ENCODE results near the gene RPP14.

The RPP14 gene

GRCh38 chr3:58358808-58359207 lies 52.8 kb downstream of the RPP14 start:
- Histone ChIP-seq H3K27ac (replicated peaks) (no peak overlapping the region), H3K4me3 (replicated peaks; ENCODE audit: insufficient read depth, low read length) (no peak overlapping the region), H3K27me3 (ENCODE audit: insufficient read depth, poor library complexity, severe bottlenecking) (no peaks in the 10 kb centered on the region)
- TF ChIP-seq, protein P1, sequence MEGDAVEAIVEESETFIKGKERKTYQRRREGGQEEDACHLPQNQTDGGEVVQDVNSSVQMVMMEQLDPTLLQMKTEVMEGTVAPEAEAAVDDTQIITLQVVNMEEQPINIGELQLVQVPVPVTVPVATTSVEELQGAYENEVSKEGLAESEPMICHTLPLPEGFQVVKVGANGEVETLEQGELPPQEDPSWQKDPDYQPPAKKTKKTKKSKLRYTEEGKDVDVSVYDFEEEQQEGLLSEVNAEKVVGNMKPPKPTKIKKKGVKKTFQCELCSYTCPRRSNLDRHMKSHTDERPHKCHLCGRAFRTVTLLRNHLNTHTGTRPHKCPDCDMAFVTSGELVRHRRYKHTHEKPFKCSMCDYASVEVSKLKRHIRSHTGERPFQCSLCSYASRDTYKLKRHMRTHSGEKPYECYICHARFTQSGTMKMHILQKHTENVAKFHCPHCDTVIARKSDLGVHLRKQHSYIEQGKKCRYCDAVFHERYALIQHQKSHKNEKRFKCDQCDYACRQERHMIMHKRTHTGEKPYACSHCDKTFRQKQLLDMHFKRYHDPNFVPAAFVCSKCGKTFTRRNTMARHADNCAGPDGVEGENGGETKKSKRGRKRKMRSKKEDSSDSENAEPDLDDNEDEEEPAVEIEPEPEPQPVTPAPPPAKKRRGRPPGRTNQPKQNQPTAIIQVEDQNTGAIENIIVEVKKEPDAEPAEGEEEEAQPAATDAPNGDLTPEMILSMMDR (IDR thresholded peaks at IDR 0.05; ENCODE audit: insufficient read depth, low read length), result no peak
- TF ChIP-seq SPI1 (IDR thresholded peaks at IDR 0.05; ENCODE audit: borderline replicate concordance, low read depth) (no peak), POLR2AphosphoS5 (IDR thresholded peaks at IDR 0.05; ENCODE audit: low read depth) (no peak), GABPA (IDR thresholded peaks at IDR 0.05; ENCODE audit: low read depth) (no peak)
- TF ChIP-seq, protein P2, sequence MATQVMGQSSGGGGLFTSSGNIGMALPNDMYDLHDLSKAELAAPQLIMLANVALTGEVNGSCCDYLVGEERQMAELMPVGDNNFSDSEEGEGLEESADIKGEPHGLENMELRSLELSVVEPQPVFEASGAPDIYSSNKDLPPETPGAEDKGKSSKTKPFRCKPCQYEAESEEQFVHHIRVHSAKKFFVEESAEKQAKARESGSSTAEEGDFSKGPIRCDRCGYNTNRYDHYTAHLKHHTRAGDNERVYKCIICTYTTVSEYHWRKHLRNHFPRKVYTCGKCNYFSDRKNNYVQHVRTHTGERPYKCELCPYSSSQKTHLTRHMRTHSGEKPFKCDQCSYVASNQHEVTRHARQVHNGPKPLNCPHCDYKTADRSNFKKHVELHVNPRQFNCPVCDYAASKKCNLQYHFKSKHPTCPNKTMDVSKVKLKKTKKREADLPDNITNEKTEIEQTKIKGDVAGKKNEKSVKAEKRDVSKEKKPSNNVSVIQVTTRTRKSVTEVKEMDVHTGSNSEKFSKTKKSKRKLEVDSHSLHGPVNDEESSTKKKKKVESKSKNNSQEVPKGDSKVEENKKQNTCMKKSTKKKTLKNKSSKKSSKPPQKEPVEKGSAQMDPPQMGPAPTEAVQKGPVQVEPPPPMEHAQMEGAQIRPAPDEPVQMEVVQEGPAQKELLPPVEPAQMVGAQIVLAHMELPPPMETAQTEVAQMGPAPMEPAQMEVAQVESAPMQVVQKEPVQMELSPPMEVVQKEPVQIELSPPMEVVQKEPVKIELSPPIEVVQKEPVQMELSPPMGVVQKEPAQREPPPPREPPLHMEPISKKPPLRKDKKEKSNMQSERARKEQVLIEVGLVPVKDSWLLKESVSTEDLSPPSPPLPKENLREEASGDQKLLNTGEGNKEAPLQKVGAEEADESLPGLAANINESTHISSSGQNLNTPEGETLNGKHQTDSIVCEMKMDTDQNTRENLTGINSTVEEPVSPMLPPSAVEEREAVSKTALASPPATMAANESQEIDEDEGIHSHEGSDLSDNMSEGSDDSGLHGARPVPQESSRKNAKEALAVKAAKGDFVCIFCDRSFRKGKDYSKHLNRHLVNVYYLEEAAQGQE (IDR thresholded peaks at IDR 0.05; ENCODE audit: insufficient replicate concordance, low read depth), result no peak
- no peak for DNase-seq (ENCODE audit: low read depth in 1 of 2, low spot score in 1 of 2)

GRCh38 chr3:58359621-58360020 lies 53.6 kb downstream of the RPP14 start:
- no peak for DNase-seq (ENCODE audit: low read depth in 1 of 2, low spot score in 1 of 2)
- no peaks in the 10 kb centered on the region for H3K27me3 ChIP-seq (ENCODE audit: insufficient read depth, poor library complexity, severe bottlenecking)
- H3K4me3 ChIP-seq (replicated peaks; ENCODE audit: insufficient read depth, low read length), result no peak overlapping the region
- H3K27ac ChIP-seq (replicated peaks), result no peak overlapping the region
- TF ChIP-seq, protein P2 (IDR thresholded peaks at IDR 0.05; ENCODE audit: insufficient replicate concordance, low read depth), result no peak
- TF ChIP-seq GABPA (IDR thresholded peaks at IDR 0.05; ENCODE audit: low read depth) (no peak), SPI1 (IDR thresholded peaks at IDR 0.05; ENCODE audit: borderline replicate concordance, low read depth) (no peak), POLR2AphosphoS5 (IDR thresholded peaks at IDR 0.05; ENCODE audit: low read depth) (no peak)
- TF ChIP-seq, protein P1 (IDR thresholded peaks at IDR 0.05; ENCODE audit: insufficient read depth, low read length), result no peak

DNA sequence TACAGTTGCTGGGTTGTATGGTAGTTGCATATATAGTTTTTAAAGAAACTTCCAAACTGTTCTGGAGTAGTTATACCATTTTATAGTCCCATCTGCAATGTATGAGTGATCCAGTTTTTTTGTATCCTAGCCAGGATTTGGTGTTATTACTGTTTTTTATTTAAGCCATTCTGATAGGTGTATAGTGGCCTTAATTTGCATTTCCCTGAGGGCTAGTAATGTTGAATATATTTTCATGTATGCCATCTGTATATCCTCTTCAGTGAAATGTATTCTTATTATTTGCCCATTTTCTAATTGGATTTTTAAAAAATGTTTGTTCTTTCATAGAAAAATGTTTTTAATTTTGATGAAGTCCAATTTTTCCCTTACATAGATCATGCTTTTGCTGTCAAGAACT lies 55.8 kb downstream of the RPP14 start:
- Histone ChIP-seq H3K27me3 (ENCODE audit: insufficient read depth, poor library complexity, severe bottlenecking) (no peaks in the 10 kb centered on the region), H3K27ac (replicated peaks) (no peak overlapping the region), H3K4me3 (replicated peaks; ENCODE audit: insufficient read depth, low read length) (no peak overlapping the region)
- TF ChIP-seq, protein P1 (IDR thresholded peaks at IDR 0.05; ENCODE audit: insufficient read depth, low read length), result no peak
- TF ChIP-seq POLR2AphosphoS5 (IDR thresholded peaks at IDR 0.05; ENCODE audit: low read depth), result no peak
- no peak for TF ChIP-seq GABPA (IDR thresholded peaks at IDR 0.05; ENCODE audit: low read depth)
- TF ChIP-seq, protein P2 (IDR thresholded peaks at IDR 0.05; ENCODE audit: insufficient replicate concordance, low read depth), result no peak
- no peak for TF ChIP-seq SPI1 (IDR thresholded peaks at IDR 0.05; ENCODE audit: borderline replicate concordance, low read depth)
- DNase-seq (ENCODE audit: low read depth in 1 of 2, low spot score in 1 of 2), result no peak

Data from HL-60 (cell line).